Measurements from ENCODE around the gene CACNG4. TPM values are rescaled to one million over a fixed set of nuclear protein-coding genes. Genes with fewer than 3 reads are reported as not detected.

Gene CACNG4
- total RNA-seq, 1 donor from 2014 or later = 5.8 TPM

DNA sequence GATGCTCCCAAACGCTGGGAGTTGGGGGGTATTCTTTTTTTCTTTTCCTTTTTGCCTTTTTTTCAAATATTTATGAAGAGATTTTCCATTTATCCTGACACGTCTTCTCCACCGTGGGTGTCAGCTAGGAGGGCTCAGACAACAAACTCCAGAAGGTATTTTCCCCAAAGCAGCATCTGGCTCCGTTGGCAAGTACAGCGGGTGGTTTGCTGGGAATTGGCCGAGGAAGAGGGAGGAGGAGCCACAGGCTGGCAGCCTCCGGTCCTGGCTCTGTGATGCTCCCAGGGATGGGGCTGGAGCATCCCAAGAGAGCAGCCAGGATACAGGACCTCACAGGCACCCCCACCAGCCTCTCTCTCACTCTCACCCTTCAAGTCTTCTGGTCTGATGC lies 10.9 kb upstream of the CACNG4 start:
- Histone ChIP-seq H3K4me2 (ENCODE audit: low read length) (no peak overlapping the region), H3K36me3 (ENCODE audit: insufficient read depth, low read length) (no peaks in the 10 kb centered on the region), H4K20me1 (ENCODE audit: insufficient read depth, low read length) (no peaks in the 10 kb centered on the region), H3K4me3 (ENCODE audit: insufficient read depth, low read depth, low read length) (no peak overlapping the region), H2AFZ (ENCODE audit: low read depth, low read length) (no peak overlapping the region), H3K9me3 (ENCODE audit: insufficient read depth, low read depth, low read length) (no peaks in the 10 kb centered on the region), H3K79me2 (ENCODE audit: insufficient read depth, low read length) (no peaks in the 10 kb centered on the region), H3K27ac (ENCODE audit: low read depth, low read length) (no peak overlapping the region), H3K4me1 (ENCODE audit: insufficient read depth, low read length) (peaks cover 24% of the 10 kb centered on the region), H3K27me3 (ENCODE audit: insufficient read depth, low read length) (no peaks in the 10 kb centered on the region), H3K9ac (ENCODE audit: low read length) (no peak overlapping the region)
- Mint-ChIP-seq H3K27ac (ENCODE audit: unreplicated experiment) (no peak overlapping the region), H3K4me3 (ENCODE audit: unreplicated experiment) (no peak overlapping the region), H3K9me3 (ENCODE audit: unreplicated experiment) (peaks cover 3% of the 10 kb centered on the region), H3K27me3 (ENCODE audit: low read depth, unreplicated experiment) (peaks cover 3% of the 10 kb centered on the region), H3K4me1 (ENCODE audit: low read depth, unreplicated experiment) (peaks cover 12% of the 10 kb centered on the region), H3K36me3 (ENCODE audit: low read depth, unreplicated experiment) (peaks cover 3% of the 10 kb centered on the region)
- no peak for FAIRE-seq
- TF ChIP-seq, protein P1, sequence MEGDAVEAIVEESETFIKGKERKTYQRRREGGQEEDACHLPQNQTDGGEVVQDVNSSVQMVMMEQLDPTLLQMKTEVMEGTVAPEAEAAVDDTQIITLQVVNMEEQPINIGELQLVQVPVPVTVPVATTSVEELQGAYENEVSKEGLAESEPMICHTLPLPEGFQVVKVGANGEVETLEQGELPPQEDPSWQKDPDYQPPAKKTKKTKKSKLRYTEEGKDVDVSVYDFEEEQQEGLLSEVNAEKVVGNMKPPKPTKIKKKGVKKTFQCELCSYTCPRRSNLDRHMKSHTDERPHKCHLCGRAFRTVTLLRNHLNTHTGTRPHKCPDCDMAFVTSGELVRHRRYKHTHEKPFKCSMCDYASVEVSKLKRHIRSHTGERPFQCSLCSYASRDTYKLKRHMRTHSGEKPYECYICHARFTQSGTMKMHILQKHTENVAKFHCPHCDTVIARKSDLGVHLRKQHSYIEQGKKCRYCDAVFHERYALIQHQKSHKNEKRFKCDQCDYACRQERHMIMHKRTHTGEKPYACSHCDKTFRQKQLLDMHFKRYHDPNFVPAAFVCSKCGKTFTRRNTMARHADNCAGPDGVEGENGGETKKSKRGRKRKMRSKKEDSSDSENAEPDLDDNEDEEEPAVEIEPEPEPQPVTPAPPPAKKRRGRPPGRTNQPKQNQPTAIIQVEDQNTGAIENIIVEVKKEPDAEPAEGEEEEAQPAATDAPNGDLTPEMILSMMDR (IDR thresholded peaks at IDR 0.05; ENCODE audit: insufficient read depth, low read depth, low read length) = no peak
- no peak for TF ChIP-seq EZH2 (IDR thresholded peaks at IDR 0.05; ENCODE audit: insufficient read depth, low read length)
- DNase-seq (ENCODE audit: low read depth) = no peak

DNA sequence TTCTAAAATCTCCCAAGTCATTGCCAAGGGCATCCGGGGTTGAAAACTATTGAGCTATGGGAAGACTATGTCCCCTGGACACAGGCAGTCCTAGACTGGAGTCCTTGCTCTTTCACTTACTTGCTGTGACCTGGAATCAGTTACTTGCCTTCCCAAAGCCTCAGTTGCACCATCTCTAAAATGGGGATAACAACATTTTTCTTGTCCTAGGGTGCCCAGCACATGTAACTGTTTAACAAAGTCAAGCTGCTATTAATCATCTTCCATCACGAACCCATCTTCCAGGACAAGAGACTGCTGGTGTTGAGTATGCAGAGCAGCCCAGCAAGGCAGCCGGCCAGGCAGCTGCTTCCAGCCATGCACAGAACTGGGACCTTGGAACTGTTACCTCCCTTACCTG lies 9.9 kb upstream of the CACNG4 start:
- Histone ChIP-seq H4K20me1 (ENCODE audit: insufficient read depth, low read length) (no peaks in the 10 kb centered on the region), H2AFZ (ENCODE audit: low read depth, low read length) (no peak overlapping the region), H3K4me2 (ENCODE audit: low read length) (no peak overlapping the region), H3K79me2 (ENCODE audit: insufficient read depth, low read length) (no peaks in the 10 kb centered on the region), H3K9me3 (ENCODE audit: insufficient read depth, low read depth, low read length) (no peaks in the 10 kb centered on the region), H3K4me1 (ENCODE audit: insufficient read depth, low read length) (peaks cover 21% of the 10 kb centered on the region), H3K27ac (ENCODE audit: low read depth, low read length) (no peak overlapping the region), H3K27me3 (ENCODE audit: insufficient read depth, low read length) (no peaks in the 10 kb centered on the region), H3K4me3 (ENCODE audit: insufficient read depth, low read depth, low read length) (no peak overlapping the region), H3K36me3 (ENCODE audit: insufficient read depth, low read length) (no peaks in the 10 kb centered on the region), H3K9ac (ENCODE audit: low read length) (no peak overlapping the region)
- H3K4me1 Mint-ChIP-seq (ENCODE audit: low read depth, unreplicated experiment) = peaks cover 12% of the 10 kb centered on the region
- H3K36me3 Mint-ChIP-seq (ENCODE audit: low read depth, unreplicated experiment) = peaks cover under 1% of the 10 kb centered on the region
- H3K27ac Mint-ChIP-seq (ENCODE audit: unreplicated experiment) = no peak overlapping the region
- no peak for TF ChIP-seq EZH2 (IDR thresholded peaks at IDR 0.05; ENCODE audit: insufficient read depth, low read length)
- TF ChIP-seq, protein P1 (IDR thresholded peaks at IDR 0.05; ENCODE audit: insufficient read depth, low read depth, low read length) = no peak
- H3K9me3 Mint-ChIP-seq (ENCODE audit: unreplicated experiment) = peaks cover 3% of the 10 kb centered on the region
- DNase-seq (ENCODE audit: low read depth) = no peak
- H3K27me3 Mint-ChIP-seq (ENCODE audit: low read depth, unreplicated experiment) = peaks cover 9% of the 10 kb centered on the region
- H3K4me3 Mint-ChIP-seq (ENCODE audit: unreplicated experiment) = no peak overlapping the region
- FAIRE-seq = no peak

DNA sequence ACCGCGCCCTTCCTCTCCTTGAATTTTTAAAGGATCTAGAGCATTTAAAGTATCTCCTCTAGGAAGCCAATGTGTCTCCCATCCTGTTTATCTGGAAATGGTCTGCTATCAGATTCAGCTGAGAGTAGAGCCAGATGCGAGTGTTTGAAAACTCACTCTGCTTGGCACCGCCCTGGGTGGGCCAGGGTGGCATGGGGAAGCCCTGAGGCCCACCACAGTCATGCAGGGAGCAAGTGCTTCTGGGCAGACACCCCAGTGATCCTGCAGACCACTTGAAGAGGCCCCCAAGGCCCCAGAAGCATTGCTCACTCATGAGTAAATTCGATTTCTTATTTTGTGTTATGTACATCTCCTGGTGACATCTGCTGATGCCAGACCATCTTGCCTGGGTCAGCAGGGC lies 8.7 kb upstream of the CACNG4 start:
- H2AFZ ChIP-seq (ENCODE audit: low read depth, low read length) = no peak overlapping the region
- H3K36me3 ChIP-seq (ENCODE audit: insufficient read depth, low read length) = no peaks in the 10 kb centered on the region
- Mint-ChIP-seq H3K36me3 (ENCODE audit: low read depth, unreplicated experiment) (no peaks in the 10 kb centered on the region), H3K4me1 (ENCODE audit: low read depth, unreplicated experiment) (peaks cover 12% of the 10 kb centered on the region), H3K27ac (ENCODE audit: unreplicated experiment) (no peak overlapping the region), H3K27me3 (ENCODE audit: low read depth, unreplicated experiment) (peaks cover 20% of the 10 kb centered on the region), H3K4me3 (ENCODE audit: unreplicated experiment) (no peak overlapping the region), H3K9me3 (ENCODE audit: unreplicated experiment) (no peaks in the 10 kb centered on the region)
- H3K79me2 ChIP-seq (ENCODE audit: insufficient read depth, low read length) = no peaks in the 10 kb centered on the region
- FAIRE-seq = no peak
- no peaks in the 10 kb centered on the region for H3K9me3 ChIP-seq (ENCODE audit: insufficient read depth, low read depth, low read length)
- H3K4me2 ChIP-seq (ENCODE audit: low read length) = no peak overlapping the region
- peaks cover 5% of the 10 kb centered on the region for H3K27me3 ChIP-seq (ENCODE audit: insufficient read depth, low read length)
- TF ChIP-seq, protein P1 (IDR thresholded peaks at IDR 0.05; ENCODE audit: insufficient read depth, low read depth, low read length) = no peak
- no peak for TF ChIP-seq EZH2 (IDR thresholded peaks at IDR 0.05; ENCODE audit: insufficient read depth, low read length)
- H3K9ac ChIP-seq (ENCODE audit: low read length) = no peak overlapping the region
- no peak overlapping the region for H3K4me3 ChIP-seq (ENCODE audit: insufficient read depth, low read depth, low read length)
- no peak for DNase-seq (ENCODE audit: low read depth)
- H3K4me1 ChIP-seq (ENCODE audit: insufficient read depth, low read length) = peaks cover 18% of the 10 kb centered on the region
- no peaks in the 10 kb centered on the region for H4K20me1 ChIP-seq (ENCODE audit: insufficient read depth, low read length)
- no peak overlapping the region for H3K27ac ChIP-seq (ENCODE audit: low read depth, low read length)
